Thyroid gland (tissue), 4 donors: Measurements from ENCODE around the gene SYF2. TPM values are rescaled to one million over a fixed set of nuclear protein-coding genes. Genes with fewer than 3 reads are reported as not detected.

Experiments used
- DNase-seq, 2 donors: peaks; one replicate each; pipeline ENCODE4 v3.0.0-alpha.2; 2019
- H3K27ac ChIP-seq, 3 donors: fragments of 200-600 bp; sonication (generic); 1 replicate in 2 of 3; 2 replicates in 1 of 3; pipeline ENCODE4 v1.5.1; 2016 to 2019; ENCODE audit warnings: mild to moderate bottlenecking in 1 of 3, moderate library complexity in 1 of 3
- H3K27me3 ChIP-seq: fragments of 200-600 bp; sonication (generic); one replicate; pipeline ENCODE4 v1.5.1; 2019
- H3K36me3 ChIP-seq, 2 donors: fragments of 200-600 bp; sonication (generic); one replicate each; pipeline ENCODE4 v1.5.1; 2016 to 2019
- H3K4me1 ChIP-seq, 2 donors: fragments of 200-600 bp; sonication (generic); one replicate each; pipeline ENCODE4 v1.5.1; 2017 to 2019
- H3K4me3 ChIP-seq, 3 donors: fragments of 200-600 bp; sonication (generic); replicated peaks in 1 of 3; 1 replicate in 2 of 3; 2 replicates in 1 of 3; pipeline ENCODE4 v1.5.1; 2016; ENCODE audit warnings: mild to moderate bottlenecking in 1 of 3
- H3K9me3 ChIP-seq: fragments of 200-600 bp; sonication (generic); one replicate; pipeline ENCODE4 v1.5.1; 2017
- POLR2A ChIP-seq, 2 donors: fragments of 450-650 bp; IDR thresholded peaks; one replicate each; pipeline ENCODE4 v1.6.1; 2017; ENCODE audit warnings: antibody characterized with exemption in 2 of 2, mild to moderate bottlenecking in 2 of 2, moderate library complexity in 1 of 2
- WGBS, 2 donors: methylation state at CpG; one replicate each; pipeline ENCODE4 v1.1.5; 2017; 5-methylcytosine and 5-hydroxymethylcytosine counted together
- intact Hi-C: fragments of 100-400 bp; cut with DNase I; formaldehyde crosslinking; loops from one replicate; pipeline ENCODE4 v1.15.1; 2023
- total RNA-seq, 4 donors: library from RNA; depleted of rRNA; stranded (reverse); fragments of >200 nt; gene quantifications; one replicate each; pipeline ENCODE4 v1.2.3, GENCODE V29; 2016
- TF ChIP-seq, protein P1 (sequence below), 6 experiments: fragments of 200-600 bp in 3 of 6; fragments of 450-650 bp in 3 of 6; sonication (generic) in 3 of 6; IDR thresholded peaks; one replicate each; pipeline ENCODE4 v1.5.1; 2016 to 2019; ENCODE audit warnings: antibody characterized with exemption in 6 of 6, mild to moderate bottlenecking in 2 of 6, inconsistent platforms in 1 of 6, moderate library complexity in 1 of 6

SYF2 gene
- total RNA-seq, 4 donors from 2014 or later: 41.1 to 94.9 (median 57.9) TPM

DNA sequence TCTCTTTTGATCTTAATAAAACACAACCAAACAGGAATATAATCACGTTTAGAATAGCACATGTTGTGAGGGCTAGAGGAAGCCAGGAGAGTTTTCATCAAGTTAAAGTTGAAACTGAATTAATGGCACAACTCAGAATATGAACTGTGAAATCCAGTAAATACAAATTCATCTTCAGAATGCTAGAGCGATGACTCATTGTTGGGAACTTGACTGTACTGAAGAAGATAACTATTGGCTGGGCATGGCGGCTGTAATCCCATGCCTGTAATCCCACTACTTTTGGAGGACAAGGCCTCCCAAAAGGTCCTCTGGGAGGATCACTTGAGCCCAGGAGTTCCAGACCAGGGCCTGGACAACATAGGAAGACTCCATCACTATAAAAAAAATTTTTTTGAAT lies 8.8 kb downstream of the SYF2 start:
- H3K27ac ChIP-seq: no peak overlapping the region
- H3K36me3 ChIP-seq: peaks cover 75 to 81% of the 10 kb centered on the region in 2 donors
- TF ChIP-seq POLR2A (IDR thresholded peaks at IDR 0.05): no peak
- TF ChIP-seq, protein P1, sequence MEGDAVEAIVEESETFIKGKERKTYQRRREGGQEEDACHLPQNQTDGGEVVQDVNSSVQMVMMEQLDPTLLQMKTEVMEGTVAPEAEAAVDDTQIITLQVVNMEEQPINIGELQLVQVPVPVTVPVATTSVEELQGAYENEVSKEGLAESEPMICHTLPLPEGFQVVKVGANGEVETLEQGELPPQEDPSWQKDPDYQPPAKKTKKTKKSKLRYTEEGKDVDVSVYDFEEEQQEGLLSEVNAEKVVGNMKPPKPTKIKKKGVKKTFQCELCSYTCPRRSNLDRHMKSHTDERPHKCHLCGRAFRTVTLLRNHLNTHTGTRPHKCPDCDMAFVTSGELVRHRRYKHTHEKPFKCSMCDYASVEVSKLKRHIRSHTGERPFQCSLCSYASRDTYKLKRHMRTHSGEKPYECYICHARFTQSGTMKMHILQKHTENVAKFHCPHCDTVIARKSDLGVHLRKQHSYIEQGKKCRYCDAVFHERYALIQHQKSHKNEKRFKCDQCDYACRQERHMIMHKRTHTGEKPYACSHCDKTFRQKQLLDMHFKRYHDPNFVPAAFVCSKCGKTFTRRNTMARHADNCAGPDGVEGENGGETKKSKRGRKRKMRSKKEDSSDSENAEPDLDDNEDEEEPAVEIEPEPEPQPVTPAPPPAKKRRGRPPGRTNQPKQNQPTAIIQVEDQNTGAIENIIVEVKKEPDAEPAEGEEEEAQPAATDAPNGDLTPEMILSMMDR (IDR thresholded peaks at IDR 0.05): no peak
- no peak overlapping the region for H3K4me3 ChIP-seq
- no peak for DNase-seq
- H3K4me1 ChIP-seq: no peaks in the 10 kb centered on the region
- H3K27me3 ChIP-seq: no peaks in the 10 kb centered on the region
- WGBS, 2 donors: 82 to 88% methylated on average over 3 of the region's 3 CpGs
- intact Hi-C loops: no loop called here
- no peaks in the 10 kb centered on the region for H3K9me3 ChIP-seq

DNA sequence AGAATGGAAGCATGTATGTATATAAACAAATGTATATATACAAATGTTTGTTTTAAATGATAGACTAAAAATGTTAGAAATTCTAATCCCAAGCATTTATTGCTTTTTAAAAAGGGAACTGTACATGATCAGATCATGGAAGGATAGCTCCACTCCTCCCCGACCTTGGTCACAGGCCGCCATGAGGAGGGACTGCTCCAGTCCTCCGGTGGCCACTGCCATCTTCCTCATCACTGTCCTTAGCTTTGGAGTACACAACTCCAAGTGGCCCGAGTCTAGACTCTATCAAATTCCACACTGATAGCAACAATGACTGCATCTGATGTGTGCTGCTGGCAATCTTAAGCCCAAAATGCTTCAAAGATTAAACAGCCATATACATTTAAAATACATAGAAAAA lies 9.7 kb downstream of the SYF2 start:
- Histone ChIP-seq H3K27me3 (no peaks in the 10 kb centered on the region), H3K4me3 (no peak overlapping the region), H3K4me1 (no peaks in the 10 kb centered on the region), H3K27ac (no peak overlapping the region), H3K9me3 (no peaks in the 10 kb centered on the region), H3K36me3 (peaks cover 66 to 72% of the 10 kb centered on the region in 2 donors)
- no peak for DNase-seq
- intact Hi-C loops: no loop called here
- TF ChIP-seq, protein P1 (IDR thresholded peaks at IDR 0.05): no peak
- TF ChIP-seq POLR2A (IDR thresholded peaks at IDR 0.05): no peak
- WGBS, 2 donors: 92 to 94% methylated on average over 4 of the region's 4 CpGs

DNA sequence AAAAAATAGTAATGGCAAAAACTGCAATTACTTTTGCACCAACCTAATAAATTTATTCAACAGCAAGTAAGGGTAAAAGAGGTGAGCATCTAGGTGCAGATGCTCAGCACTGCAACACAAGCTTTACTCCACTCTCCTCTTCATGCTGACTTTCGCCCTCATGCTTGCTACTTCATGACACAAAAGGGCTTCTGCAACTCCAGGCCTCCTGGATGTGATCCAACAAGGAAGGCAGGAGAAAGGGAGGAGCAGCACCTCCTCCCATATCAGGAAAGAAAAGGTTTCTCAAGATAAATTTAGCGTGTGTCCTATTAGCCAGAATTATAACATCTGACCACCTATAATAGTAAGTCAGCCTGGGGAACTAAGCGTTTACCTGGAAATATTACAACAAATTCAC lies 11.6 kb downstream of the SYF2 start:
- Histone ChIP-seq H3K27me3 (no peaks in the 10 kb centered on the region), H3K27ac (no peak overlapping the region), H3K4me1 (no peaks in the 10 kb centered on the region), H3K36me3 (peaks cover 49 to 55% of the 10 kb centered on the region in 2 donors), H3K9me3 (no peaks in the 10 kb centered on the region), H3K4me3 (no peak overlapping the region)
- DNase-seq: no peak
- TF ChIP-seq, protein P1 (IDR thresholded peaks at IDR 0.05): no peak
- TF ChIP-seq POLR2A (IDR thresholded peaks at IDR 0.05): no peak
- WGBS, 2 donors: 90 to 94% methylated on average over 3 of the region's 3 CpGs
- intact Hi-C loops: no loop called here

DNA sequence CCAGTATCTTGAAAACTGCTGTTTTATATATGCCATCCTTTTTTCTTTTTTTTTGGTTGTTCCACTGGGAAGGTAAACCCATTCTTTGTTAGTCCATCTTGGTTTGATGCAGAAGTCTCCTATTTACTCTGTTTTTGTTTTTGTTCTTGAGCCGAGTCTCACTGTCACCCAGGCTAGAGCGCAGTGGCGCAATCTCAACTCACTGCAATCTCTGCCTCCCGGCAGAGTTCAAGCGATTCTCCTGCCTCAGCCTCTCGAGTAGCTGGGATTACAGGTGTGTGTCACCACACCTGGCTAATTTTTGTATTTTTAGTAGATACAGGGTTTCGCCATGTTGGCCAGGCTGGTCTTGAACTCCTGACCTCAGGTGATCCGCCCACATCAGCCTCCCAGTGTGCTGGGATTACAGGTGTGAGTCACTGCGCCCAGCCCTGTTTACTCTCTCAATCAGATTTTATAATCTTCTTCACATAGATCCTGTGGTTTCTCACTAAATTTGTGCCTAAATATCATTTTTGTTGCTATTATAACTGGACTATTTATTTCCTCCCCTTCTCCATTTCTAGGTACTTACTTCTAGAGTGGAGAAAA lies 12.5 kb downstream of the SYF2 start:
- TF ChIP-seq POLR2A (IDR thresholded peaks at IDR 0.05): no peak
- TF ChIP-seq, protein P1 (IDR thresholded peaks at IDR 0.05): no peak
- Histone ChIP-seq H3K4me1 (no peaks in the 10 kb centered on the region), H3K9me3 (no peaks in the 10 kb centered on the region), H3K27me3 (no peaks in the 10 kb centered on the region), H3K27ac (no peak overlapping the region), H3K4me3 (no peak overlapping the region), H3K36me3 (peaks cover 41 to 52% of the 10 kb centered on the region in 2 donors)
- WGBS, 2 donors: 95 to 98% methylated on average over 9 of the region's 9 CpGs
- intact Hi-C loops: no loop called here
- DNase-seq: no peak

DNA sequence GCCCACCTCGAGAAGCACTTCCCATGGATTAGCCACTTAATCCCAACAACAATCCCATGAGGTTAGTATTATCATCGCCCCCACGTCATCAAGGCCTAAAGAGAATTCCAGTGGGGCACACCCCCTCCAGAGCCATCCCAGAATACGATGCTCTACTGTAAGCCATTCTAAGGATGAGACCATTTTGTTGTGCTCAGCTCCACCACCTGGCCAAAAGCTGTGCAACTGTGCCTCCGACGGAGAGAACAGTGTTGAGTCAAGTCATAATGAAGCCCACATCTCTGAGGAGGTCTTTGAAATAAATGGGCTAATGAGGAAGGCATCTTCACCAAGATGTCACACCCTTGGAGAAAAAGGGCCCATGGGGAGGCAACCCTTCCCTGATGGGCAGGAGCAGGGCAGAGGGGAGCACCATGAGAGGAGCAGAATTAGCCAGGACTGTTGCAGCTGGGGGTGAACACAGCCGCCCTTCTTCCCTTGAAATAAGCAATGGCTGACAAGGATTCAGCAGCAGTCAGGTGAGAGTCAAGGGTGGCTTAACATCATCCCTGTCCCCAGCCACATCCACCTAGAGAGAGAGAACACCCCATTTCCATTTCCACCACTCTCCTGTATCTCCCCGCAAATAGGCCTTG lies 14.6 kb downstream of the SYF2 start:
- no peak for TF ChIP-seq POLR2A (IDR thresholded peaks at IDR 0.05)
- TF ChIP-seq, protein P1 (IDR thresholded peaks at IDR 0.05): no peak
- WGBS, 2 donors: 71 to 77% methylated on average over 8 of the region's 8 CpGs
- H3K4me1 ChIP-seq: peaks cover 0 to 4% of the 10 kb centered on the region in 2 donors
- no peak overlapping the region for H3K4me3 ChIP-seq
- DNase-seq: no peak
- no peak overlapping the region for H3K27ac ChIP-seq
- peaks cover 20 to 33% of the 10 kb centered on the region in 2 donors for H3K36me3 ChIP-seq
- no peaks in the 10 kb centered on the region for H3K27me3 ChIP-seq
- no peaks in the 10 kb centered on the region for H3K9me3 ChIP-seq
- intact Hi-C loops: no loop called here
